ENCODE measurements around the gene RAB6B.

The RAB6B gene

DNA sequence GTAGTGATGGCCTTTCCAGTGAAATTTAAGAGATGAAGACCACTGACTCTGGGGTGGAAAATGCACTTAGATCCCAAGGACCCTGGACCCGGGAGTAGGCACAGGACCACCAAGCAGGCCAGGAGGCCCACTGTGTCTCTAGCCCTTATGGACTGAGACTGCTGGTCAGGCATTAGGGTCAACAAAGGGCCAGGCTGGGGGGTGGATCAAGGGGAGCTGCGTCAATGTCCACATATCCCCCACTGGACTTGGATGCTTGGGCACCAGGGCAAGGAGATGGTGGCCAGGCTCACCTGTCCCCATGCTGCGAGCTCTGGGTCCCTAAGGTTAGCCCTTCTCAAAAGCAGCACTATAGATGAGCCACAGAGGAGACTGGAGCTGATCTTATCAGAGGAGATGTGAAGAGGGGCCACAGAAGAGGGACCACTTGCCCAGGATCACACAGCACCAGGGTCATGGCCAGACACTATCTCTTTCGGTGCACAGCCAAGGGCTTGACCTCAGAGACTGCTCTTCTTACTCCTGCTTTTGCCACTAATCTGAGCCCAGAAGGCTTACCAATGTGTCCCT, 14.7 kb downstream of the RAB6B start:
- DNase-seq: no peak

DNA sequence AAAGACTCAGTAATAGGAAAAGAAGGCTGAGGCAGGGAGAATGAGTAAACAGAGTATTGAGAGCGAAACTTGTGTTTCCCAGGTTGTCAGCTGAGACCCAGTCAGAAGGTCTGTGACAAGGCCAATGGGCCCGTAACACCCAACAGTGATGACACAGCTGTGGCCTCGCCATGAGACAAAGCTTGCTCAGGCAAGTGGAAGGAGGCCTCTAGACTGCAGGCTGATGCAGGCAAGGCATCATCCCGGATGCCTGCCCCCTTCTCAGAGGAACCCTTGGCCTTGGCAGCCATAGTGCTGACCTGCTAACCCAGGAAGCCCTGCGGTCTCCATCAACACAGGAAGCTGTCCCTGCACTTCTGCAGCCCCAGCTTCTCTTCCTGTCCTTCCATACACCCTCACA, 15.4 kb downstream of the RAB6B start:
- no peak for DNase-seq

DNA sequence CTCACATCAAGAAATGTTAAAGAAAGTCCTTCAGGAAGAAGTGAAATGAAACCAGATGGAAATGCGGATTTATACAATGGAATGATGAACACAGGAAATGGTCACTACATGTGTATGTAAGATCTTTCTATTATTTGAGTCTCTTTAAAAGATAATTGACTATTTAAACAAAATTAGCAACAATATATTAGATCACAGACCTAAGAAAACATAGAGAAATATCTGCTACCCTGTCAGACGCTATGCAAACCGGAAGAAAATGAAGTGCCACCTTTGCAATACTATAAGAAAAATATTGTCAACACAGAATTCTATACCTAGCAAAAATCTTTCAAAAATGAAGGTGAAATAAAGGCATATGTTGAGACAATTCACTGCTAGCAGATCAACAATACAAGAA, 17.2 kb downstream of the RAB6B start:
- no peak for DNase-seq

DNA sequence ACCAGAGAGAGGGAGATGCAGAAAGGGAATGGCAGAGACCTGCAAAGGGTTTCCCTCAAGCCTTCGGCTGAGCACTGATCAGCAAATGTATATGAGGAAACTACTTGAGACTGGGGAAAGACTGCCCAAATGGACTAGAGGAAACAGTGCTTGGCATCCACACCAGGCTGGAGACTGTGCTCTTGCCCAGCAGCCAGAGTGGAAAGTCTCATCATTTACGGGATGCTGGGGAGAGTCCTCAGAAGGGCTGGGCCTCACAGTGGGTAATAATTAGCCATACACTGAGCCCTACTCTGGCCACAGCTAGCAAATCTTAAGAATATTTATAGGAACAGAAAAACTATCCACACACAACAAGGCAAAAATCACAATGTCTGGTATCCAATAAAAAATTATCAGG, 18.5 kb downstream of the RAB6B start:
- DNase-seq: no peak

DNA sequence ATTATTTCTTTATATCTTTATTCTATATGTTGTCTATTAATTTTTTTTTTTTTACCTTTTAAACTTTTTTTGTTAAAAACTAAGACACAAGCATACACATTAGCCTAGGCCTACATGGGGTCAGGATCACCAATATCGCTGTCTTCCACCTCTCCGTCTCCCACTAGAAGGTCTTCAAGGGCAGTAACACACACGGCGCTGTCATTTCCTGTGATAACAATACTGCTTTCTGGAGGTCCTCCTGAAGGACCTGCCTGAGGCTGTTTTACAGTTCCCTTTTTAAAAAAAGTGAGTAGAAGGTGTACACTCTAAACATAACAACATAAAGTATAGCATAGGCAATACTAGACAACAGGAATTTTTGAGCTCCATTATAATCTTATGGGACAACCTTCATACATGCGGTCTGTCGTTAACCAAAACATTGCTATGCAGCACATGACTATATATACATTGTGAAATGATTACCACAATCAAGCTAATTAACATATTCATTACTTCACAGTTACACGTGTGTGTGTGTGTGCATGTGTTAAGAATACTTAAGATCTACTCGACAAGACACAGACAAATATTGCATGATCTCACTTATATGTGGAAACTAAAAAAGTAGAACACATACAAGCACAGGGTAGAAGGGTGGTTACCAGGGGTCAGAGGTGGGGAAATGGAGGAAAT, 20.8 kb downstream of the RAB6B start:
- no peak for DNase-seq

DNA sequence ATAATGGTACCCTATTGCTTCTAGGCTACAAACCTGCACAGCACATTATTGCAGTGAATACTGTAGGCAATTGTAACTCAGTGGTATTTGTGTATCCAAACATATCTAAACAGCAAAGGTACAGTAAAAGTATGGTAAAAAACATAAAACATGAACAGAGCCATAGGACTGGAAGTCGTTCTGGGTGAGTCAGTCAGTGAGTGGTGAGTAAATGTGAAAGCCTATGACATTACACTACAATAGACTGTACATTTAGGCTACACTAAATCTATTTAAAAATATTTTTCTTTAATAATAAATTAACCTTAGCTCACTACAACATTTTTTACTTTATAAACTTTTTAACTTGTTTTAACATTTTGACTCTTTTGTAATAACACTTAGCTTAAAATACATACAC, 21.3 kb downstream of the RAB6B start:
- no peak for DNase-seq

DNA sequence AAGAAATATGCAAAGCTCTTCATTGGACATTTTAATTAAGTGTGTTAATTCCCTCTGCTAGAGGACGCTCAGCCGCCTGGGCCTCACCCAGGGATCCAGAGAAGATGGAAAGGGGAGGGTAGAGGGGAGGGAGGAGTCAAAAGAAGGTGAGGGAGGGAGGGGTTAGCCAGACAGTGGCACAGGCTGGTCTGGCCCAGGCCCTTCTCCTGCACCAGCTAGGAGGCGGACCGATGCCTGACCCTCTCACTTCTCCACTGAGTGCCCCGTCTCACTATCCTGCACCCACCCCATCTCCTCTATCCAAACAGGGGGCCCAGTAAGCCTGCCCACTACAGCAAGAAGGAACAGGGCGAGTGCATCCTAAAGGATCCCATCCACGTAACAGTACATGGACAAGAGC, 22.9 kb downstream of the RAB6B start:
- DNase-seq: no peak

DNA sequence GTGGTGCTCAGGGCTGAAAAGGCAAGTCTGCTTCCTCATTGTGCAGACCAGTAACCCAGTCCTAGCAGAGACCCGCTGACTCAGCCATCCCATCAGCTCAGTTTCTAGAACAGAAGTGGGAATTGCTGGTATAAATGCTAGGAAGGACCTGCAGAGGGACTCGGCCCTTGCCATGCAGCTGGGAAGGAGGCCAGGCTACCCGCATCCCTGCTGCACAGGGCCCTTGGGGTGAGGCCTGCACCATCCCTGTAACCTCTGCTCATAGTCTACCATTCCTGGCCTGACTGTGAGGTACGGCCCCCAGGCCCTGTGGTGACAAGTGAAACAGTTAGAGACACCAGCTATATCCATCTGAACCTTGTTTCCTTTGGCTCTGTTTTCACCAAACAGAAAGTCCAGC, 23.5 kb downstream of the RAB6B start:
- DNase-seq: no peak

DNA sequence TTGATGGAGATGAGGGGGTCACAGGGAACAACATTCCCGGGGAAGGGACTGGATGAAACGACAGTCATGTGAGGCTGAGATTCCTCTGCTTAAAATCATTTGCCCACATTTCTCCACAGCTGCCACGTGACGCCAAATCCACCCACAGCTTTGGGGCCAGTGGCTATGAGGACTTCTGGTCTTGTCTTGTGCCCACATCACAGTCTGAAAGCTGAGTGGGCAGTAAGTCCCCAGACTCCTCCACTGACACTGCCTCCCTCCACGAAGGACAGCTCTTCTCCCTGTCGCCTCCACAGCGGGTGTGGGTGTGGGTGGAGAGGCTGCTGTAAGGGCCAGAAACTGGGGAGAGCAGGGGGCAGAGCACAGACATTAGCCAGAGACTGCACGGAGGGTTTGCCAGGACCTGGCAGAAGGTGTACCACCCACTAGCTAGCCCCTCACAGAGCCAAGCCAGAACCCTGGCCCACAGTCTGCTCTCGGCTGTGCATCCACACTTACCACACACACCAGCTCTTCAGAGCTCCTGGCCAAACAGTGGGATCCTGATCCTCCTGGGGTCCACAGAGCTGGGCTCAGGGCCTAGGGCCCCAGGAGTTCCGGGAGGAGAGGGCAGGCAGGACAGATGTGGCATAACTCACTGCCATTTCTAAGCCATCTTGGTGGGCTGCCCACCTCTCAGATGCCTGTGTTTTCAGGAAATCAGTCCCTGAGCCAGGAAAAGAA, 24.2 kb downstream of the RAB6B start:
- no peak for DNase-seq

DNA sequence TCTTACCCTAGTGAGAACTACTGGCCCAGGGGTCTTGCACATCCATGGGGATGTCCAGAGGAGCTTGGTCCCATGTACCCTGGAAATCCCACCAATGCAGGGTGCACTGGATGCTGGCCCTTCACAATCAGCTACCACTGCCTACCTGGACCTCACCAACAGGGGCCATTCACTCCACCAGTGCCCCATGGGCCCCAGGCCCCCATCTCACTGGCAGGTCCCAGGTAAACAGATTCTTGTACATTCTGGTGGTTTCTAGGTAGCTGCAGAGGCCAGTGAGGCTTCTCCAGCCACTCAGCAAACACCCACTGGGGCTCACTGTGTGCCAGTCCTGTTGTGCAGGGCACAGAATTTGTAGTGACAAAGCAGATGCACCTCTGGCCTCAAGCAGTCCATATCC, 24.9 kb downstream of the RAB6B start:
- no peak for DNase-seq

DNA sequence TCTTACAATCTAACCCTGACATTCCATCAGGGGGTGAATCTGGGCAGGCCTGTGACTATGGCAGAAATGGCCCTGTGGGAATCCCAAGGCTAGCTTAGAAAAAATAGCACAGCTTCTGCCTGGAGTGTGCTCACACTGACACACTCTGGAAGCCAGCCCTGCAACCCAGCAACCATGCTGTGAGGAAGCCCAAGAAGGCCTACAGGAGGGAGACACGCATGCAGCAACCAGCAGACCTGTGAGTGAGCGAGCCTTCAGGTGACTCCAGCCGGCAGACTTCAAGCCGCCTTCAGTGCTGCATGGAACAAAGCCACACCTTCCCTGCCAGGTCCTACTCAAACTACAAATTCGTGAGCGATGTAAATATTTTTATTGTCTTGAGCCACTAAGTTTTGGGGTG, 26.1 kb downstream of the RAB6B start:
- no peak for DNase-seq

DNA sequence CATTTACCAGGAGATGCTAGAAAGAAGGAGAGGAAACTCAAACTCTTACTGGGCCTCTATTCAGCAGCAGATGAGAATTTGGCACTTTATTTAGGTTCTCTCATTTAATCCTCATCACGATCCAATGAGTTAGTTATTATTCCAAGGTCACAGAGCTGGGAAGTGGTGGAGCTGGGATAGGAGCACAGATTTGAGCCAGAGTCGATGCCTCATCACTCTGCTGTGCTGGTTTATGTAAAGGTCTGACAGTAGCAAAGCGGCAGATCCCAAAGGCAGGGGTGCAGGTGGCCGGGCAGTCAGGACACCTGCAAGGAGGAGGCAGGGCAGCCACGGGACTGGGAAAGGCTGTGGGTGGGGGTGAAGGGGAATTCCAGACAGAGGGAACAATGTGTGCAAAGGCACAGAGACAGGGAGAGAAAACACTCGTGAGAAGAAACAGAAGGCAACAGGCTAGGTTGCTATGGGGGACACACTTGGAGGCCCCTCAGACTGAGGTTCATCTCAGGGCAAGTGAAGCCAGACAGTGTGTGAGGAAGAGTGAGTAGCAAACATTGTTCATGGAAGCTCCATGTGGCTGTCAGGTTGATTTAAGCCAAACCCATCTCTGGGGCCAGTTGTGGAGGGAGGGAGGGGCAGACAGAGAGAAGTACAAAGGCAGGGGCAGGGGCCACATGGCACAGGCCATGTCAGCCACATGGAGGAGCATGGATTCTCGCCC, 26.8 kb downstream of the RAB6B start:
- no peak for DNase-seq

DNA sequence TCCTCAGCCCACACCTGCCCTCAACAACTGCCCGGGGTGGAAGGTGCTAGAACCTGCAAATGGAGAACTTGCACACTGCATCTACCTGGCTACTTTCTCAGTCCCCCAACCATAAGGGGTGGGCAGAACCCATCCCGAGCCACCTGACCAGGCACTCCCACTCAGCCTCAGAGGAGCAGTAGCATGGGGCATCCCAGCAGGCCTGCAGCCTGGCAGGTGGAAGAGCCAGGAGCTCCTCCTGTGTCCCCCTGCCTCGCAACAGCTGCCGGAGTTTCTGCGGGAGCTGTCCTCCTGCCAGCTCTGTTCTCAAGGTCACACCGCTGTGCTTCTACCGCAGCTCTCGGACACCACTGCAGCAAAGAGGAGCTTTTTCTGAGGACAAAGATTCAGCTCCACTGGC, 27.5 kb downstream of the RAB6B start:
- DNase-seq: no peak

DNA sequence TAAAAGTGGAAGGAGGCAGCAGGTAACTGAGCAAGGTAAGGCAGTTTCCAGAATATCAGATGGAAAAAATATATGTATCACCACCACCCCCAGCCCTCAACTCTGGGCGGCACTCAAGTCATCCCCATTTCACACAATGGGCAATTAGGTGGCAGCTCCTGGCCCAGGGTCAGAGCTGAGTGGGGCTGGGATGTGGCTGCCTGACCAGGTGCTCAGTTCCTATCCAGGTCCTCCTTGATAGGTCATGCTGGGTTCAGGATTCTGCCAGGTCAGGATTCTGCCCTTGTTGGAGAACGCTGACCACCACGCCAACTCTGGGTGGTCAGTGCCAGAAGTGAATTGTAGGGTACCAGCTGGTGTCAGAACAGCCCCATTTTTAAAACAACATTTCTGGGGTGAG, 29.5 kb downstream of the RAB6B start:
- no peak for DNase-seq

DNA sequence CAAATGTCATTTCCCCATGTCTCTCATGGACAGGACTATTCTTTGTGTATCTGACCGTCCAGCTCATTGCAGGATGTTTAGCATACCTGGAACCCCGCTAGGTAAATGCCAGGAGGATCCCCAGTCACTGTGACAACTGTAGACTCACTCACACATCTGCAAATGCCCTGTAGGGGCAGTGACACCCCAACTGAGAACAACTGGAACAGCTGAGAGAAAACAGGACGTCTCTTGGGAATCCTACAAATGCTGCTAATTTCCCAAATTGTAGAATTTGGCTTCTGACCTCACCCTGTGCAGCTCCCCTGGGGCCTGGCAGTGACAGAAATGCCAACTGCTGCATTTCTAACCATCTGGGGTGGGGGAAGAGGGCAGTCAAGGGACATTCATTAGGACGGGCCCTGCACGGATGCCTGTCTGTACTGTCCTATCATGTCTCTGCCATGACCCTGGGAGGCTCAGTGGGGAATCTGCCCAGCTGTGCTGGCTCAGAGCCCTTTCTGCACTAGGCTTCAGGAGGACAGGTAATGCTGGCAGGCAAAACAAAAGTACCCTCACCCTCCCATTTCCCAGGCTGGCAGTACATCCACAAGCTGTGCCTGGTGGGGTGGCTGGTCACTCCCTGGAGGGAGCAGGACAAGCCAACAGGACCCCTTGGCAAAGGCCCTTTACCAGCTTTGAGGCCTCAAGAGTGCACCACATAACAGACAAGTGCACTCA, 30.4 kb downstream of the RAB6B start:
- DNase-seq: no peak

DNA sequence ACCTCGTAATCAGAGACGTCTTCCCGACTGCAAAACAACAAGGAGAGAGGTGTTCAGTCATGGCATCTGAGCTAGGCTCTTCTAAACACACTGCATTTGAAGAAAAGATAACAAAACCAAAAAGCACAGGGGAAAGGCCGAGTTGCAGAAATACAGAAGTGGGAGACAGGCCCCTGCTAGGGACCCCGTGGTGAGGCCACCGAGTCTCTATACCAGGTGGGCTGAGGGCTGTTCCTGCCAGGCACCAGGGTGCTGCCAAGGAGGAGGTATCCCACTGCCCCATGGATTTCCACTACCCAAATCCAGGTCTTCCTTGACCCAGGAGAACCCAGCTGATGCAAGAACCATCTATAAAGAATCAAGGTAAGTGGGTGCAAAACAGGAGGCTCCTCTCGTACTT, 31.1 kb downstream of the RAB6B start:
- no peak for DNase-seq

DNA sequence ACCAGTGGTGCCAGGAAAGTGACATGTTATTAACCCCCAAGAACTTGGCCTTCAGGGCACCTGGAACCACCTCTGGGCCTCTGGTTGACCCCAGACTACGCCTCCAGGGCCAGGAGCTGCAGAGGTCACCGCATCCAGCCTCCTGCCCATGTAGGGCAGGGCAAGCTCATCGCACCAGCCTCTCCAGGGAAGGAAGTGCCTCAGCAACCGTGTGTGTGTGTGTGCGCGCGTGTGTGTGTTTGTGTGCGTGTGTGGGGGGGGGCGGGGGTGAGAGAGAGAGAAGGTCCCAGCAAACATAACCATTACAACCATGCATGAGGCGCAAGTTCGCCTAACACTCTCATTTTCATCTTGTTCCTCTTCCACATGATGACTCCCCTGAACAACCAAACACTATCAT, 31.8 kb downstream of the RAB6B start:
- no peak for DNase-seq

DNA sequence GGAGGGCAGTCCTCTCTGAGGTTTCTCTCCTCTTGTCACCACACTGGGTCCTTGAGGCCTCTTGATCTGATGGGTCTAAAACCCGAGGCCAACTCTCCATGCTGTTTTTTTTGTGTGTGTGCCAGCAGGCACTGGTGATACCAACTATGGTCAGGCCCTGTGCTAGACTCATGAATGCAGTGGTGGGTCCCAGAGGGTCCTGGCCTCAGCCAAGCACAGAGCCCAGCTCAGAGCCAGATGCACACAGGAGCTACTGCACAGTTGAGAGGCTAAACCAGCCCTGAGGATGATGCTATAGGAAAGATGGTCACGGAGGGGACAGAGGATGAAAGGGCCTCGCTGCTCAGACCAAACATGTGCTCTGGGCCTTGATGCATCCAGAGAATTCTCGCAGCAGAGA, 33.5 kb downstream of the RAB6B start:
- DNase-seq: no peak

DNA sequence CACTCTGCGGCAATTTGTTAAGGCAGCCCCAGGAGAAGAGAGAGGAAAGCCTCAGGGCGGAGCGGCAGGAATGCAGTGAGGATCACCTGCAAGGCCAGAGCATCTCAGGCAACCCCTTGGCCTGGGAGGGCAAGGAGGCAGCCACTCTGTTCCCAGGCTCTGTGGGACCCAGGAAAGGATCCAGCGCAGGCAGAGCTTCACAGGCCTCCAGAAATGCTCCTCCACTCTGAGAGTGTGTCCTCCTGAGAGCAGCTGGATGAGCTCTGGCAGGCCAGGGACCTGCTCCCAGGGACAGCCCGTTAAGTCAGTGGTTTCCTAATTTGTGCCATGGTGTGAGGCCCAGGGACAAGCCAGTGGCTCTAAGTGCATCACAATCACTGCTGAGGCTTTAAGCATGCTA, 35.2 kb downstream of the RAB6B start:
- no peak for DNase-seq

DNA sequence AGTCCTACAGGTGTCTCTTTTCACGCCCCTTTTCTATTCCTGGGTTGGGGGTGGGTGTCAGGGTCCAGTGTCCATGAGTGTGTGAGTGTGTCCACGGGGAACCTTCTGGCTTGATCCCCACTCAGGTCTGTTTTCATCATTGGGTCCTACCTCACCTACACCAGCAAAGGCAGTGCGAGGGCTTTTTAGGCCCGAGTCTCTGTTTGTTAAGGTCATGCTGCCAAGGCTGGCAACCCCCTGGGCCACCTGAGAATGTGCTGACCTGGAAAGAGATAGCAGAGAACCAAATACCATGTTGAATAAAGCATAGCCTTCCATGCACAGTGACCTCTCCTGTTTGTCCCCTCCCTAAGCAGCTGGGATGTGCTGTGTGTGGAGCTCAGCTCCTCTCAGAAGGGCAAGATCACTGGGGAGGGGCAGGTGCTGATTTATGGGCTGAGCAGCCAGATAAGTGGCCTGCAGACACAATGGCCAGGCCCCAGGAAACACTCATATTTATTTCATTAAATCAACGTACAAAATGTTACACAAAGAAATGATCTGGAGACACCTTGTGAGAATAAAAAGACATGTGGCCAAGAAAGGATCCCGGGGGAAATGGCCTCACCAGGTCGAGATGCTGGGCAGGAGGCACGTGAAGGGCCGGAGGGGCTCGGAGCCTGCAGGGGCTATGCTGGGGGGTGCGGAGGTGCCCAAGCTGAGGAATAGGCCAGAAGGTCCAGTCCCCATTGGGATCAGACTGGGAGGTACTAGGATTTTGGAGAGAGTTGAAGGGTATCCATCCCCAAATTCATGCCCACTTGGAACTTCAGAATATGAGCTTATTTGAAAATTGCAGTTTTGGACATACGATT, 36.1 kb downstream of the RAB6B start:
- DNase-seq: no peak

DNA sequence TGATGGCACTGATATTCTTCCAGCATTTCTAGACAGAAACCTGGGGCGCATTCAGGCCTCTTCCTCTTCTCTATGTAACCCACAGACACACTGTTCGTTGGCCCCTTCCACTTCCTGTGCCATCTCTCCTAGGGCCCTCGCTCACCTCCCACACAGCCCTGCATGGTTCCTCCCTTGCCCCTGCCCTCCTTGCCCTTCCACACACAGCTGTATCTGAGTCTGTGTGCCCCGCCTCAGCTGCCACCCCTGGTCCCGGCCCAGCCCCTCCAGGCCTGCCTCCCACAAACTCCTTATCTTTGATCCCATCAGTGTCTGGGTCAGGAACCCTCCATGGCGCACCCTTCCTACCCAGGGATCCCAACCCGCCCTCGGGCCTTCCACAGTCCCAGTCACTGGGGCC, 37.9 kb downstream of the RAB6B start:
- no peak for DNase-seq

DNA sequence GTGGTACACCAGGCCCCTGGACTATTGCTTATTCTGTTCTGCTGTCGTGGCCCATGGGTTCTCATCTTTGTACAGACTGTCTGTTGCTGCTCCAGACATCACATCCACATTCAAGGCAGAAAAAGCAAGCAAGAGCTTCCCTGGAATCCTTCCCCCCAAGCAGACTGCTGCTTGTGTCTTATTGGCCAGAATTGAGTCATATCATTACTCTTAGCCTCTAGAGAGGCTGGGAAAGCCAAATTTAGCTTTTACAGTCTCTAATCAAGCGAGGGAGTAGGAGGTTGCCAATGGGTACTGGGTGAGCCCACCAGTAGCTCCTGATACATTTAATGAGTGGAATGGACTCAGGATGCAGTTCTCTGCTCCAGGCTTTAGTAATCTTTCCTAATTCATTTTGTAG, 39.4 kb downstream of the RAB6B start:
- DNase-seq: no peak

Measured in stimulated activated CD4-positive, alpha-beta T cell treated with anti-CD3 and anti-CD28 coated beads, Interleukin-12 subunit alpha, Interleukin-12 subunit beta, amount 100 ng/mL, for 4 hours (primary cell).